ENCODE results near the gene FUT3.

FUT3 gene

DNA sequence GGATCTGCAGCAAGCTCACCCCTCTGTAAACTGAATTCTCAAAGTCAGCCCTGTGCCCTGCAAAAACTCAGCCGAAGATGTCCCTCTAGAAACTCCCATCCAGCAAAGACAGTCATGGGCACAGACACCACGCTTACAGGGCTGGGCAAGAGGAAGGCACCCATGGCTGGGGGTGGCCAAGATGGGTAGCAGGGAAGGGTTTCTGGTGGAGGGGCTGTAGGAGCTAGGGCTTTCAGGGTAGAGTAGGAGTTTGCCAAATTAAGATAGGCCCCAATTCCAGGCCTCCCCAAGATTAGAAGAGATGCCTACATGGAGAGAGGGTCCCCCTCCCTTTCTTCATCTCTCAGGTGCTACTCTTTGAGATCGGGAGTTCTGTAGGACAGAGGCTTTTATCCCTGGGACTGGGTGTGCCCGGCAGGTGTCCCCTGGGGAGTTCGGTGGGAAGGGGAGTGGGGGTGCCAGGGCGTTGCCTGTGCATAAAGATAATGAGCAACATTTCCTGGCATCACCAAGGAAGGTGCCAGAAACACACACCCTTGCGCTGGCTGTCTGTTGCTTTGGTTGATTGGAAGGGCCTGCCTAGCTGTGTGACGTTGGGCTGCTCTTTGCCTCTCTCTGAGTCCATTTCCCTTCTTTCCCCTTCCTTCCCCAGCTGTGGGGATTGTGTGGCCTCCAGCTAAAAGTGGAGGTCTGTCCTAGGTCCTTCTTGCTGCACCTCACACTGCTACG is 37.0 kb downstream of the FUT3 start:
- Histone ChIP-seq H3K9ac (no peak overlapping the region), H3K4me3 (IDR thresholded peaks at IDR 0.05; ENCODE audit: insufficient read depth, low read depth, low read length) (no peak overlapping the region), H3K27ac (no peak overlapping the region), H4K20me1 (ENCODE audit: insufficient read depth) (no peaks in the 10 kb centered on the region), H3K27me3 (ENCODE audit: insufficient read depth, low read depth) (peaks cover 2% of the 10 kb centered on the region; the same call in 1 of the 2 replicates), H3K4me1 (ENCODE audit: low read depth, poor library complexity, severe bottlenecking) (no peaks in the 10 kb centered on the region), H3K36me3 (ENCODE audit: insufficient read depth) (no peaks in the 10 kb centered on the region), H2AFZ (ENCODE audit: low read depth) (no peak overlapping the region), H3K4me2 (no peak overlapping the region), H3K79me2 (ENCODE audit: insufficient read depth, low read depth) (no peaks in the 10 kb centered on the region)
- TF ChIP-seq, protein P1, sequence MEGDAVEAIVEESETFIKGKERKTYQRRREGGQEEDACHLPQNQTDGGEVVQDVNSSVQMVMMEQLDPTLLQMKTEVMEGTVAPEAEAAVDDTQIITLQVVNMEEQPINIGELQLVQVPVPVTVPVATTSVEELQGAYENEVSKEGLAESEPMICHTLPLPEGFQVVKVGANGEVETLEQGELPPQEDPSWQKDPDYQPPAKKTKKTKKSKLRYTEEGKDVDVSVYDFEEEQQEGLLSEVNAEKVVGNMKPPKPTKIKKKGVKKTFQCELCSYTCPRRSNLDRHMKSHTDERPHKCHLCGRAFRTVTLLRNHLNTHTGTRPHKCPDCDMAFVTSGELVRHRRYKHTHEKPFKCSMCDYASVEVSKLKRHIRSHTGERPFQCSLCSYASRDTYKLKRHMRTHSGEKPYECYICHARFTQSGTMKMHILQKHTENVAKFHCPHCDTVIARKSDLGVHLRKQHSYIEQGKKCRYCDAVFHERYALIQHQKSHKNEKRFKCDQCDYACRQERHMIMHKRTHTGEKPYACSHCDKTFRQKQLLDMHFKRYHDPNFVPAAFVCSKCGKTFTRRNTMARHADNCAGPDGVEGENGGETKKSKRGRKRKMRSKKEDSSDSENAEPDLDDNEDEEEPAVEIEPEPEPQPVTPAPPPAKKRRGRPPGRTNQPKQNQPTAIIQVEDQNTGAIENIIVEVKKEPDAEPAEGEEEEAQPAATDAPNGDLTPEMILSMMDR (conservative IDR thresholded peaks at IDR 0.05; ENCODE audit: low read depth, low read length) = no peak

DNA sequence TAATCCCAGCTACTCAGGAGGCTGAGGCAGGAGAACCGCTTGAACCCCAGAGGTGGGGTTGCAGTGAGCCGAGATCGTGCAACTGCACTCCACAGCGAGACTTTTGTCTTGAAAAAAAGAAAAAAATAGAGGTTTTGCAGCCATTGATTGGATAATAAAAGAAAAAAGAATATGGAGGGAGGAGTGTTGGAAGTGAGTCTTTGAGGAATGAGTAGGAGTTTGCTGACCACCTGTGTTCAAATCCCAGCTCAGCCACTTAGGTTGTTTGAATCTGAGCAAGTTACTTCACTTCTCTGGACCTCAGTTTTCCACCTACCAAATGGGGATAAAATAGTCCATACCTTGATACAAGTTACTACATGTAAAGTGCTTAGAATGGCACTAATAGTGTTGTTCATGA is 40.1 kb downstream of the FUT3 start:
- Histone ChIP-seq H3K4me2 (no peak overlapping the region), H3K79me2 (ENCODE audit: insufficient read depth, low read depth) (no peaks in the 10 kb centered on the region), H3K27ac (no peak overlapping the region), H3K36me3 (ENCODE audit: insufficient read depth) (no peaks in the 10 kb centered on the region), H4K20me1 (ENCODE audit: insufficient read depth) (no peaks in the 10 kb centered on the region), H3K9ac (no peak overlapping the region), H3K4me3 (IDR thresholded peaks at IDR 0.05; ENCODE audit: insufficient read depth, low read depth, low read length) (no peak overlapping the region), H3K4me1 (ENCODE audit: low read depth, poor library complexity, severe bottlenecking) (no peaks in the 10 kb centered on the region), H2AFZ (ENCODE audit: low read depth) (no peak overlapping the region), H3K27me3 (ENCODE audit: insufficient read depth, low read depth) (no peaks in the 10 kb centered on the region; the same call in 1 of the 2 replicates)
- TF ChIP-seq, protein P1 (conservative IDR thresholded peaks at IDR 0.05; ENCODE audit: low read depth, low read length) = no peak

DNA sequence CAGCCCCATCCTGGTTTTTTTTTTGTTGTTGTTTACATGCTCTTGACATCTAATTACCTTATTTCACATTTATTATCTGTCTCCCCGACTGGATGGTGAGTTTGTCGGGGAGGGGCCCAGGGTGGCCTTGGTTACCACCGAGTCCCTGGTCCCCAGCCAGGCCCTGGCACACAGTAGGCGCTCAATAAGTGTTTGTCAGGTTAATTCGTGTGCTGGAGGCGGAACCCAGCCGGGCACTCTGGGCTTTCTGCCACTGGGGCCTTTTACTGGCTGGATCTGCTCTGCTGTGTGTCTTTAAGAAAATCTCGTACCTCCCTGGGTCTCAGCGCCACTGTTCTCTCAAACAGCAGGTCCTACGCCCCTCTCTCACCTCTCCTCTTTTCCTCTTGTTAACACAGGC is 41.8 kb downstream of the FUT3 start:
- no peak overlapping the region for H3K4me2 ChIP-seq
- H3K27me3 ChIP-seq (ENCODE audit: insufficient read depth, low read depth) = peaks cover 3% of the 10 kb centered on the region; the same call in 1 of the 2 replicates
- TF ChIP-seq, protein P1 (conservative IDR thresholded peaks at IDR 0.05; ENCODE audit: low read depth, low read length) = no peak
- no peaks in the 10 kb centered on the region for H4K20me1 ChIP-seq (ENCODE audit: insufficient read depth)
- H3K9ac ChIP-seq = no peak overlapping the region
- no peaks in the 10 kb centered on the region for H3K36me3 ChIP-seq (ENCODE audit: insufficient read depth)
- H3K4me1 ChIP-seq (ENCODE audit: low read depth, poor library complexity, severe bottlenecking) = peaks cover 2% of the 10 kb centered on the region
- H3K4me3 ChIP-seq (IDR thresholded peaks at IDR 0.05; ENCODE audit: insufficient read depth, low read depth, low read length) = no peak overlapping the region
- no peak overlapping the region for H2AFZ ChIP-seq (ENCODE audit: low read depth)
- H3K79me2 ChIP-seq (ENCODE audit: insufficient read depth, low read depth) = no peaks in the 10 kb centered on the region
- H3K27ac ChIP-seq = no peak overlapping the region

DNA sequence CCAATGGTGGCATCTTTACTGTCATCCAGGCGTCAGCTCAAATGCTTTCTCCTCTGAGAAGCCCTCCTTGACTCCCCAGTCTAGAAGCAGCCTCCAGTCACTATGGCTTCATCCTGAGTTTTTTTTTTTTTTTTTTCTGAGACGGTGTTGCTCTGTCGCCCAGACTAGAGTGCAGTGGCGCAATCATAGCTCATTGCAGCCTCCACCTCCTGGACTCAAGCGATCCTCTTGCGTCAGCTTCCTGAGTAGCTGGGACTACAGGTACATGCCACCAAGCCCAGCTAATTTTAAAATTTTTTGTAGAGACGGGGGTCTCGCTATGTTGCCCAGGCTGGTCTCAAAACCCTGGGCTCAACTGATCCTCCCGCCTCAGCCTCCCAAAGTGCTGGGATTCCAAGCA is 42.2 kb downstream of the FUT3 start:
- H3K4me3 ChIP-seq (IDR thresholded peaks at IDR 0.05; ENCODE audit: insufficient read depth, low read depth, low read length) = no peak overlapping the region
- H3K4me2 ChIP-seq = no peak overlapping the region
- H3K79me2 ChIP-seq (ENCODE audit: insufficient read depth, low read depth) = no peaks in the 10 kb centered on the region
- no peak overlapping the region for H3K27ac ChIP-seq
- H3K36me3 ChIP-seq (ENCODE audit: insufficient read depth) = no peaks in the 10 kb centered on the region
- TF ChIP-seq, protein P1 (conservative IDR thresholded peaks at IDR 0.05; ENCODE audit: low read depth, low read length) = no peak
- H3K27me3 ChIP-seq (ENCODE audit: insufficient read depth, low read depth) = peaks cover 3% of the 10 kb centered on the region; the same call in 1 of the 2 replicates
- peaks cover 5% of the 10 kb centered on the region for H3K4me1 ChIP-seq (ENCODE audit: low read depth, poor library complexity, severe bottlenecking)
- H2AFZ ChIP-seq (ENCODE audit: low read depth) = no peak overlapping the region
- H4K20me1 ChIP-seq (ENCODE audit: insufficient read depth) = no peaks in the 10 kb centered on the region
- no peak overlapping the region for H3K9ac ChIP-seq
